Measurements from ENCODE around the gene HMGCS1. TPM values are rescaled to one million over a fixed set of nuclear protein-coding genes. Genes with fewer than 3 reads are reported as not detected.

Gene HMGCS1
- total and polyA plus RNA-seq, 9 of the 15 experiments (the other 6 are each of a cell fraction or from before 2014, with no cell fraction given) = 43.7 to 337 (median 111) TPM

DNA sequence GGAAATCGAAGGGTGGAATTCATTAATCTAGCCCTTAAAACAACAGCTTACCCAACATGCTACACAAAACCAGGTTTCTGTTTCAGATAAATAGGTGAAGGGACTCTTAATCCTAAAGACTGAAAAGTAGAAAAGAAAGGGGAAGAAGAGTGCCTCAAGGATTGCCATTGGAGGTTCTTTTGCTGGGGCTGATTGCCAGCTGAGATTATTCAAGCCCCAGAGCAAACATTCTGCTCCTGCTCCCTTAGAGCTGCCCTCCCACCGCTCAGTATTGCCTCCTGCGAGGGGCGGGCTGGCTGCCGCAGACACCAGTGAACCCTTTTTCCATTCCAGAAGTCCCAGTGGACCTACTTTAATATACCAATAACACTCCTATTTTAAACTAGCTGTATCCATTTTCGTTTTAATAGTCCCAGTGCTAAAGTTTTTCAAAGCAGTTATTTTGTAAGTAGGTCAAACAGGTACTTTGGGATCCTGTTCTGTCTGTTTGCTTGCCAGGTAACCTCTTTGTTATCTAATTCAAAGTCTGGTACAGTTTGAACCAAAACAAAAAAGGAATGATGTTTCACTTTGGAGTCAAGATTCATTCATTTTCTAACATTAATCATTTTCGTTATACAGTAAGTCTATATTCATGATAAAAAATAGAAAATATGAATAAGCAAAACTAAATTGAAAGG lies 38.6 kb downstream of the HMGCS1 start (continued):
- TF ChIP-seq, protein P1, sequence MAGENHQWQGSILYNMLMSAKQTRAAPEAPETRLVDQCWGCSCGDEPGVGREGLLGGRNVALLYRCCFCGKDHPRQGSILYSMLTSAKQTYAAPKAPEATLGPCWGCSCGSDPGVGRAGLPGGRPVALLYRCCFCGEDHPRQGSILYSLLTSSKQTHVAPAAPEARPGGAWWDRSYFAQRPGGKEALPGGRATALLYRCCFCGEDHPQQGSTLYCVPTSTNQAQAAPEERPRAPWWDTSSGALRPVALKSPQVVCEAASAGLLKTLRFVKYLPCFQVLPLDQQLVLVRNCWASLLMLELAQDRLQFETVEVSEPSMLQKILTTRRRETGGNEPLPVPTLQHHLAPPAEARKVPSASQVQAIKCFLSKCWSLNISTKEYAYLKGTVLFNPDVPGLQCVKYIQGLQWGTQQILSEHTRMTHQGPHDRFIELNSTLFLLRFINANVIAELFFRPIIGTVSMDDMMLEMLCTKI (IDR thresholded peaks at IDR 0.05; ENCODE audit: partially characterized antibody) = no peak
- TF ChIP-seq GATA2 (CRISPR knock-in tag; IDR thresholded peaks at IDR 0.05) (peak; percentile 98), PHB (CRISPR knock-in tag; IDR thresholded peaks at IDR 0.05) (no peak), ZNF444 (CRISPR knock-in tag; IDR thresholded peaks at IDR 0.05) (no peak), E4F1 (CRISPR knock-in tag; IDR thresholded peaks at IDR 0.05; ENCODE audit: borderline replicate concordance) (no peak), ARID1B (IDR thresholded peaks at IDR 0.05) (peak; percentile 29; the same call in 1 of the 2 replicates), TEAD4 (IDR thresholded peaks at IDR 0.05; ENCODE audit: low read length) (peak; percentile 18; the same call in 1 of the 2 replicates), TEAD4 (CRISPR knock-in tag; IDR thresholded peaks at IDR 0.05; ENCODE audit: borderline replicate concordance) (no peak), TGIF2 (CRISPR knock-in tag; IDR thresholded peaks at IDR 0.05) (no peak), HNRNPL (IDR thresholded peaks at IDR 0.05; ENCODE audit: low read depth, low read length) (no peak), LEF1 (IDR thresholded peaks at IDR 0.05) (no peak), CBX8 (IDR thresholded peaks at IDR 0.05; ENCODE audit: borderline replicate concordance, extremely low read depth, low read depth, low read length, poor library complexity, severe bottlenecking) (no peak), ZNF584 (CRISPR knock-in tag; IDR thresholded peaks at IDR 0.05; ENCODE audit: low read depth) (no peak), ATF7 (IDR thresholded peaks at IDR 0.05) (peak; percentile 47; the same call in 1 of the 2 replicates), RCOR1 (IDR thresholded peaks at IDR 0.05; ENCODE audit: borderline replicate concordance in 1 of 2, low read depth in 2 of 2, low read length in 2 of 2) (peak in 1 of 2 experiments; percentile 47; a peak in 1 of 4 replicates), ZSCAN29 (IDR thresholded peaks at IDR 0.05) (no peak), SAP30 (IDR thresholded peaks at IDR 0.05; ENCODE audit: borderline replicate concordance, insufficient read depth, low read depth, low read length, poor library complexity, severe bottlenecking) (no peak)
- TF ChIP-seq, protein P2, sequence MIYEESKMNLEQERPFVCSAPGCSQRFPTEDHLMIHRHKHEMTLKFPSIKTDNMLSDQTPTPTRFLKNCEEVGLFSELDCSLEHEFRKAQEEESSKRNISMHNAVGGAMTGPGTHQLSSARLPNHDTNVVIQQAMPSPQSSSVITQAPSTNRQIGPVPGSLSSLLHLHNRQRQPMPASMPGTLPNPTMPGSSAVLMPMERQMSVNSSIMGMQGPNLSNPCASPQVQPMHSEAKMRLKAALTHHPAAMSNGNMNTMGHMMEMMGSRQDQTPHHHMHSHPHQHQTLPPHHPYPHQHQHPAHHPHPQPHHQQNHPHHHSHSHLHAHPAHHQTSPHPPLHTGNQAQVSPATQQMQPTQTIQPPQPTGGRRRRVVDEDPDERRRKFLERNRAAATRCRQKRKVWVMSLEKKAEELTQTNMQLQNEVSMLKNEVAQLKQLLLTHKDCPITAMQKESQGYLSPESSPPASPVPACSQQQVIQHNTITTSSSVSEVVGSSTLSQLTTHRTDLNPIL (CRISPR knock-in tag; IDR thresholded peaks at IDR 0.05) = no peak
- TF ChIP-seq, protein P3, sequence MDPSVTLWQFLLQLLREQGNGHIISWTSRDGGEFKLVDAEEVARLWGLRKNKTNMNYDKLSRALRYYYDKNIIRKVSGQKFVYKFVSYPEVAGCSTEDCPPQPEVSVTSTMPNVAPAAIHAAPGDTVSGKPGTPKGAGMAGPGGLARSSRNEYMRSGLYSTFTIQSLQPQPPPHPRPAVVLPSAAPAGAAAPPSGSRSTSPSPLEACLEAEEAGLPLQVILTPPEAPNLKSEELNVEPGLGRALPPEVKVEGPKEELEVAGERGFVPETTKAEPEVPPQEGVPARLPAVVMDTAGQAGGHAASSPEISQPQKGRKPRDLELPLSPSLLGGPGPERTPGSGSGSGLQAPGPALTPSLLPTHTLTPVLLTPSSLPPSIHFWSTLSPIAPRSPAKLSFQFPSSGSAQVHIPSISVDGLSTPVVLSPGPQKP (CRISPR knock-in tag; IDR thresholded peaks at IDR 0.05) = no peak
- TF ChIP-seq, protein P4, sequence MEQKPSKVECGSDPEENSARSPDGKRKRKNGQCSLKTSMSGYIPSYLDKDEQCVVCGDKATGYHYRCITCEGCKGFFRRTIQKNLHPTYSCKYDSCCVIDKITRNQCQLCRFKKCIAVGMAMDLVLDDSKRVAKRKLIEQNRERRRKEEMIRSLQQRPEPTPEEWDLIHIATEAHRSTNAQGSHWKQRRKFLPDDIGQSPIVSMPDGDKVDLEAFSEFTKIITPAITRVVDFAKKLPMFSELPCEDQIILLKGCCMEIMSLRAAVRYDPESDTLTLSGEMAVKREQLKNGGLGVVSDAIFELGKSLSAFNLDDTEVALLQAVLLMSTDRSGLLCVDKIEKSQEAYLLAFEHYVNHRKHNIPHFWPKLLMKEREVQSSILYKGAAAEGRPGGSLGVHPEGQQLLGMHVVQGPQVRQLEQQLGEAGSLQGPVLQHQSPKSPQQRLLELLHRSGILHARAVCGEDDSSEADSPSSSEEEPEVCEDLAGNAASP (IDR thresholded peaks at IDR 0.05) = no peak
